Measurements from ENCODE around the gene GATB.

The GATB gene

DNA sequence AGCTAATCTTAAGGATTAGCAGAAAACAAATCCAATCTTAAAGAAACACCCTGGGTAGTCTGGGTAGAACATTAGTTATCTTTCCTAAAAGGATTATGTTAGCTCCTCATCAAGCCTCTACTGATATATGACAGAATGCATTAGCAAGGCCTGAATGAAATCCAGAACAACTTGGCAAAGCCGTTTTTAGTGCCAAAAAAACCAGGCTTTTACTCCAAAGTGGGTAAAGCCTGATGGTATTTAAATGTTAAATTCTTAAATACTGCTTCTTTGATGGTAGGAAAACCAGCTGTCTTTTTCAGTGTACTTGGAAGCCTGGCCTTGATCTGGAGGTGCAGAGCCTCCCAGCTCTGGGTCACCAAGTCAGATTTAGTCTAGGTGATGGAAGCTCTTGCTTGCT, 120.4 kb downstream of the GATB start:
- DNase-seq, result no peak

DNA sequence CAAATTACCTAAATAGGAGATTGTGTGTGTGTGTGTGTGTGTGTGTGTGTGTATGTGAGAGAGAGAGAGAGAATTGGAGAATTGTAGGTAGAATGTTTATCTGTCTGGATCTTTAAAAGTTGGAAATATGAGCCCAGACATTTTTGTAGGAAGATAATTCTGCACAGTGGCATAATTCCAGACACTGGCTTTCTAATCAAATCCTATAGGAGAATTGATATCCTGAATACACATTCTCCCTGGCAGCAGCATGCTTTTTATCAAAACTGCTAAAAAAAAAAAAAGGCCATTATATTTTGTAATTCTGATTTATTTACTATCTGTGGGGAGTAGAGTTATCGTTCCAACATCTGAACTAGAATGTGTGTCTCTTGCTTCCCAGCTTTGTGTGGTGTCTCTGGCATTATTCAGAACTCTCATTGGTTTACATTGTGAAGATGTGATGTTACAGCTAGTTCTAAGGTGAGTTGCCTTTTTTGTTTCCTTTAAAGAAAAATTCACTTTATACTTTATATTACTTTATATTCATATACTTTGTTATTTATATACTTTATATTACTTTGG, 122.4 kb downstream of the GATB start:
- DNase-seq, result no peak

DNA sequence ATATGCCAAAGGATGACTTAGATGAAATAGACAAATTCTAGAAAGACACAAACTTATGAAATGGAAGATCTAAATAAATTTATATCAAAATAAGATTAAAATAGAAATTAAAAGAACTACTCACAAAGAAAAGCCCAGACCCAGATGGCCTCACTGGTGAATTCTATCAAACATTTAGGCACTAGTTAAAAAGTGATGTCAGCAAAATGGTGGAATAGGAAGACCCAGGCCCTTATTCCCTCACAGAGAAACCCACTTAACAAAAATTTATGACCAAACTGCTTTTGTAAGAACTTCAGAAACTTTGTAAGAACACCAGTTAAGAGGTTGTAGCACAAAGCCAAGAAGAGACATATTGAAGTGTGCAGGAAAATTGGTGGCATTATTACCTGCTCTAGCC, 129.5 kb downstream of the GATB start:
- no peak for DNase-seq

DNA sequence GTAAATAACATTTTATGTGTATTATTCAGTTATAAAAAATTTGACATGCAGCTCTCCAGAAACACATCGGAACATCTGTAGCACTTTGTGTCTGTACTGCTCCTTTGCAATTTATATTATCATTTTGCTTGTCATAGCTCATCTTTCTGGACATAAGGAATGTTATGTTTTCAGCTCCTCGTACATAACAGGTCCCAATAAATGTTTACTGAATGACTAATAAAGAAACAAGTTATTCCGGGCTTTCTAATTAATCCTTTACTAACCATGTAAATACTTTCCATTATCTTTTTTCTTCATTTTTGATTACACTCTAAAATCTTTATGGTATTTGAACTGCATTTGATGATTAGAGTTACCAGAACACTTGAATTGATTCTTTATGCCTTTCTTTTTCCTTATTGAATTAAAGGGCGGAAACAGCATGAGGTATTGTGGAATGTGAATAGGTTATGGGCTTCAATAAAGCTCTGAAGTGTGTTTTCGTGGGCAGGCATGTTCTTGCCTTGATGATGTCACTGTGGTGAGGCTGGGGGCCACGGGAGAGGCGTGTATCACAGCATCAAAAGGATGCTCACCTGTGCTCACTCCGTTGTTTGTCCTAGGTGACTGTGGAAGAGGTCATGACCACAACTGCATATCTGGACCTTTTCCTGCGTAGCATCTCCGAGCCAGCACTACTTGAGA, 131.6 kb downstream of the GATB start:
- no peak for DNase-seq

DNA sequence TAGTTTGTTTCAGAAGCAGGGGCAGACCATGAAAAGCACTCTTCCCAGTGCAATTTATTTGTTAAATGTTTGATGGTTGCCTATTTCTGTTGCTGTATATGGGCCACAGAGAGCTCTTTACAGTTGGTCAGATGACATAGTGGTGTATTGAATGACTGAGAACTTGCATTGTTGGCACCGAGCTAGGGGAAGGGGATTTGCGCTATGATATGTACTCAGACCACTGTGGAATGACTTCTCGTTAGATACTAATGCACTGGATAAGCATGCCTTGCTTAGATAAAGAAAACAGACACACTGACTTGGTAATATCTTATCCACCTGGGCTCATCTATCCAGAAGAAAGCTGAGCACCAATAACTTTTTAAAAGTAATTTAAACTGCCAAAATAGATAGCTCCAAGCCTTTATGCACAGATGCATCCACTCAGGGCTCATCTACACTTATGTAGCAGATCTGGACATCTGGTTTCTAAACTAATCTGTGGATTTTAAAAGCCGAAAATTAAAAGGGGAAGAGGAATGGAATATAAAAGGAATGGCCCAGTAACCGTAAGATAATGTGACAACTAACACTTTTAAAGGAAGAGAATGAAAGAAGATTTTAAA, 132.7 kb downstream of the GATB start:
- DNase-seq, result no peak

DNA sequence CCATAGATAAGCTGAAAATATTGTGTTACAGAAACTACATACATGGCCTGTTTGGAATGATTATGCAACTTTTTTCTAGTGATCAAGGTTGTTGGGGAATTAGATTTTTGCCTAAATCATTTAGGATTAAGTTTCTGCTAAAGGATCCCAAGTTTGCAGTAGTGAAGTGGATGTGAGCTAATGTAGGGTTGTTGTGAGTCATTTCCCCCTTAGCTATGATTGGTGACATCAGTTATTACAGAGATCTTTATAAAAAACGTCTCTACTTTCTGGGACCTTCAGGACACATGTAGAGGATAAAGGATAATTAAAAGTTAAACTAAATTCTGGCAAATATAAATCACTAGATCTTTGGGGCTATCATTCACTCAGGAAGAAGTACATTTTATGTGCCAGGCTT, 133.3 kb downstream of the GATB start:
- peak; percentile 42 for DNase-seq

DNA sequence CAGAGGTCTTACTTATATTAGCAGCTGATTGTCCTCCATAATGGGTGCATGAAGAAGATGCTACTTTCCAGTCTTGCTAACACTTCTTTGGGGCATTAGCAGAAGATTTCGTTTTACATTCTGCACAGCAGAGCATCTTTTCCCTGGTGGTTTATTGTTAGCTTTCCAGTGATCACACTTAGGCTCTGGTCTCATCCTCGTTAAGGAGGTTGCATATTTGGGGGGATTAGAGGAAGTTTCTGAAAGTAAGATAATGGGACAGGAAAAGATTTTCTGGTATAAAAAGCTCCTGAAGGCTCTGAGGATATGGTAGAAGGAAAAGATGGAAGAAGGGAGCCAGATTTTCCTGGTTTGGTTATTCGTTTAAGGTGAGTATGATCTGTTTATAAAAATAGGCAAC, 134.1 kb downstream of the GATB start:
- DNase-seq, result no peak

DNA sequence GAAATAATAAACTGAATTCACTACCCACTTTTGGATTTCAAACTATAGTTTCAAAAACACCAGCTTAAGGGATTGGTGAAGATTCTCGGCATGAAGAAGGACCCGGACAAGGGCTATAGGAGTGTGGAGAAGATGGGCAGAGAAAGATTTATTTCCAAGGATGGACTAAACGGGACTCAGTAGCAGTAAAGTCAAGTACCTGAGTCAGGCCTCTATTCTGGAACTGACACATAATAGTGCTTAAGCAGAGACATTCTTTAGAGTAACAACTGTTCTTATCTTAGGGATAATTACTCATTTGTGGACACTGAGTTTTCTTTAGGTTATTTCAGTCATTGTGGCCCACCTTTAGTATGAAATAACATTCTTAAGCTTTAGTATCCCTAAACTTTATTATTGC, 134.6 kb downstream of the GATB start:
- no peak for DNase-seq

DNA sequence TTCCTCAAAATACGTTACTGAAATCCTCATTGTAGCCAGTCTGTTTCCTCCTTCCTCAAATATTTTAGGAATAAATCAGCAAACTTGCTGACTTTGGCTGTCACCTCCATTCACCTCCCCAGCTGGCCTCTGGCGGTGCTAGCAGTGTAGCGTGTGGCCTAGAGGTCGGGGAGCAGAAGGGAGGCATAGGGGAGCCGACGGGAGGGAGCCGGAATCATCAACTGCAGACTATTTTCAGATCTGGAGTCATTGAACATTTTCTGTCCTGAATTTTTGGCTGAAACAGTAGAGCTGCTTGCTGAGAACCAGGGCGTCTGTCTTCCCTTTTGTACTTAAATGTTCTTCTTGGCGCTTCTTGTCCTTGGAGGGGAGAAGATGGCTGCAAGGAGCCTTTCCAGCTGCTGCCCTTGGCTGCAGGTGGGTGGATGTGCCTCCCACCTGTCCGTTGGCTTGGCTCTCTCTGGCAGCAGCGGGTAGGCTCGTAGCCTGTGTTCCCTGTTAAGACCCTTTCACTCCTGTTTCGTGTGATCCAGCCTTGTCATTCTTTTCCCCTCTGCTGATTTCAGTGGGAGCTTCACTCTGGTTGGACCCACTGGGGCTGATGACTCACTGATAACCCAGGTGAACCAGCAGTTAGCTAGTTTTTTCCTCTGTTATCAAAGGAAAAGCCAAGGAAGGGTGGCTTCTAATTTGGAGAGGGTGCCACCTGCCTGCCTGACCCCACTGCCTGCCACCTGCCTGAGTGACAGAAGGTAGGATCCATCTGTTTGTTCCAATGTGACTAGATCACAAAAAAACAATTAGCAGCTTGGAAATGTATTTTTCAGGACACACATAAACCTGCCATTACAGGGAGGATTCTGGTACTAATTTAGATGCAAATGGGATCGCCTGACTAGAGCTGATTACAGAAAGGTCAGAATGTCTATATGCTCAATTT, 135.9 kb downstream of the GATB start:
- DNase-seq, result no peak

Measured in HCEC 1CT (cell line).